WTC11 (cell line): ENCODE results near the gene GNAS-AS1.

Experiments used
- ATF3 ChIP-seq: sonication (generic); formaldehyde crosslinking; conservative IDR thresholded peaks from 2 replicates; pipeline ENCODE4 v1.8.1; 2022; ENCODE audit warnings: mild to moderate bottlenecking, missing genetic modification reagents
- CREB1 ChIP-seq: sonication (generic); formaldehyde crosslinking; IDR thresholded peaks from 2 replicates; pipeline ENCODE4 v1.8.0; 2023; ENCODE audit warnings: mild to moderate bottlenecking, missing genetic modification reagents
- CTCF ChIP-seq: fragments of 200-600 bp; IDR thresholded peaks from 2 replicates; pipeline ENCODE4 v1.8.0; 2022; ENCODE audit warnings: antibody characterized with exemption
- FOXP1 ChIP-seq: sonication (generic); formaldehyde crosslinking; IDR thresholded peaks from 2 replicates; pipeline ENCODE4 v1.8.0; 2022; ENCODE audit warnings: missing genetic modification reagents, mild to moderate bottlenecking, moderate library complexity, borderline replicate concordance
- JAZF1 ChIP-seq: fragments of 250-450 bp; sonication (Bioruptor Pico); IDR thresholded peaks from 2 replicates; pipeline ENCODE4 v1.9.0; 2021; ENCODE audit warnings: moderate library complexity, mild to moderate bottlenecking, inconsistent platforms
- NR1H2 ChIP-seq: sonication (generic); formaldehyde crosslinking; IDR thresholded peaks from 2 replicates; pipeline ENCODE4 v1.9.0; 2021; ENCODE audit warnings: mild to moderate bottlenecking, moderate library complexity, missing genetic modification reagents
- PRRX2 ChIP-seq: fragments of 250-450 bp; sonication (Bioruptor Pico); IDR thresholded peaks from 2 replicates; pipeline ENCODE4 v1.8.0; 2021; ENCODE audit warnings: mild to moderate bottlenecking
- USF2 ChIP-seq: sonication (generic); formaldehyde crosslinking; IDR thresholded peaks from 2 replicates; pipeline ENCODE4 v1.8.1; 2023; ENCODE audit warnings: mild to moderate bottlenecking, missing genetic modification reagents, moderate library complexity

- TF ChIP-seq NR1H2 (no peak), CTCF (no peak), ATF3 (CRISPR knock-in tag) (no peak), USF2 (no peak), PRRX2 (no peak), JAZF1 (CRISPR knock-in tag) (no peak), FOXP1 (CRISPR knock-in tag) (no peak), CREB1 (no peak)
These were observed 35.3 kb downstream of the GNAS-AS1 start for GRCh38 chr20:58815448-58815847.
